Measurements from ENCODE around the gene SOCS3.

GRCh38 chr17:78392295-78392694, 32.4 kb upstream of the SOCS3 start:
- TF ChIP-seq GATA3 (IDR thresholded peaks at IDR 0.05; ENCODE audit: low read depth, low read length) (no peak), GATA2 (IDR thresholded peaks at IDR 0.05; ENCODE audit: low read depth, low read length) (no peak)

All from SH-SY5Y (cell line).